ENCODE results near the gene MRPL43. TPM values are rescaled to one million over a fixed set of nuclear protein-coding genes. Genes with fewer than 3 reads are reported as not detected.

Gene MRPL43
- total RNA-seq, 4 donors from 2014 or later, result 54.2 to 89.1 (median 62.7) TPM

DNA sequence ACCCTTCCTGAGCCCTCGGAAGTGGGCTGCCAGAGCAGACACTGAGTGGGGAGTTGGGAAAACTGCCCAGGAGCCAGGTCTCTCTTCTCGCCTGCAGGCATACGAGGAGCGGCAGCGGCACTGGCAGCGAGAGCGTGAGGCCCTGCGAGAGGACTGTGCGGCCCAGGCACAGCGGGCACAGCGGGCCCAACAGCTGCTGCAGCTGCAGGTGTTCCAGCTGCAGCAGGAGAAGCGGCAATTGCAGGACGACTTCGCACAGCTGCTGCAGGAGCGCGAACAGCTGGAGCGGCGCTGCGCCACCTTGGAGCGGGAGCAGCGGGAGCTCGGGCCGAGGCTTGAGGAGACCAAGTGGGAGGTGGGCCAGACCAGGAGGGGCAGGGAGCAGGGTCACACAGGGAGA is 18.1 kb upstream of the MRPL43 start:
- WGBS, result 83% methylated on average over 22 of the region's 23 CpGs
- H3K4me1 ChIP-seq, result peaks cover 43% of the 10 kb centered on the region

DNA sequence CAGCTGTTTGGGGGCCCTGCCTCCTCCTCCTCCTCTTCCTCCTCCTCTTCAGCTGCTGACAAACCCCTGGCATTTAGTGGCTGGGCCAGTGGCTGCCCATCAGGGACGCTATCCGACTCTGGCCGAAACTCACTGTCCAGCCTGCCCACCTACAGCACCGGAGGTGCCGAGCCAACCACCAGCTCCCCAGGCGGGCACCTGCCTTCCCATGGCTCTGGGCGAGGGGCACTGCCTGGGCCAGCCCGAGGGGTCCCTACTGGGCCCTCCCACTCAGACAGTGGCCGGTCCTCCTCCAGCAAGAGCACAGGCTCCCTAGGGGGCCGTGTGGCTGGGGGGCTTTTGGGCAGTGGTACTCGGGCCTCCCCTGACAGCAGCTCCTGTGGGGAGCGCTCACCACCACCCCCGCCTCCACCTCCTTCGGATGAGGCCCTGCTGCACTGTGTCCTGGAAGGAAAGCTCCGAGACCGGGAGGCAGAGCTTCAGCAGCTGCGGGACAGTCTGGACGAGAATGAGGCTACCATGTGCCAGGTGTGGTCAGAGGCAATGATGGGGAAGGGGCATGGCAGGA is 16.4 kb upstream of the MRPL43 start:
- Histone ChIP-seq H3K36me3 (peaks cover 45% of the 10 kb centered on the region), H3K9me3 (no peaks in the 10 kb centered on the region), H3K4me1 (peaks cover 46% of the 10 kb centered on the region), H3K4me3 (no peak overlapping the region), H3K27ac (no peak overlapping the region), H3K27me3 (no peaks in the 10 kb centered on the region)
- no peak for DNase-seq (ENCODE audit: low spot score in 2 of 2)
- TF ChIP-seq EP300 (IDR thresholded peaks at IDR 0.05) (no peak), POLR2A (IDR thresholded peaks at IDR 0.05) (no peak), POLR2AphosphoS5 (IDR thresholded peaks at IDR 0.05) (no peak)
- TF ChIP-seq, protein P1, sequence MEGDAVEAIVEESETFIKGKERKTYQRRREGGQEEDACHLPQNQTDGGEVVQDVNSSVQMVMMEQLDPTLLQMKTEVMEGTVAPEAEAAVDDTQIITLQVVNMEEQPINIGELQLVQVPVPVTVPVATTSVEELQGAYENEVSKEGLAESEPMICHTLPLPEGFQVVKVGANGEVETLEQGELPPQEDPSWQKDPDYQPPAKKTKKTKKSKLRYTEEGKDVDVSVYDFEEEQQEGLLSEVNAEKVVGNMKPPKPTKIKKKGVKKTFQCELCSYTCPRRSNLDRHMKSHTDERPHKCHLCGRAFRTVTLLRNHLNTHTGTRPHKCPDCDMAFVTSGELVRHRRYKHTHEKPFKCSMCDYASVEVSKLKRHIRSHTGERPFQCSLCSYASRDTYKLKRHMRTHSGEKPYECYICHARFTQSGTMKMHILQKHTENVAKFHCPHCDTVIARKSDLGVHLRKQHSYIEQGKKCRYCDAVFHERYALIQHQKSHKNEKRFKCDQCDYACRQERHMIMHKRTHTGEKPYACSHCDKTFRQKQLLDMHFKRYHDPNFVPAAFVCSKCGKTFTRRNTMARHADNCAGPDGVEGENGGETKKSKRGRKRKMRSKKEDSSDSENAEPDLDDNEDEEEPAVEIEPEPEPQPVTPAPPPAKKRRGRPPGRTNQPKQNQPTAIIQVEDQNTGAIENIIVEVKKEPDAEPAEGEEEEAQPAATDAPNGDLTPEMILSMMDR (IDR thresholded peaks at IDR 0.05), result no peak
- 98% methylated on average over 6 of the region's 18 CpGs for WGBS

More for the DNA sequence above, 18.1 kb upstream of the MRPL43 start:
- Histone ChIP-seq H3K27ac (no peak overlapping the region), H3K9me3 (no peaks in the 10 kb centered on the region), H3K4me3 (no peak overlapping the region), H3K36me3 (peaks cover 45% of the 10 kb centered on the region), H3K27me3 (no peaks in the 10 kb centered on the region)
- DNase-seq (ENCODE audit: low spot score in 2 of 2), result no peak
- TF ChIP-seq POLR2AphosphoS5 (IDR thresholded peaks at IDR 0.05), result no peak
- TF ChIP-seq EP300 (IDR thresholded peaks at IDR 0.05), result no peak
- TF ChIP-seq POLR2A (IDR thresholded peaks at IDR 0.05), result no peak
- TF ChIP-seq, protein P1 (IDR thresholded peaks at IDR 0.05), result no peak

DNA sequence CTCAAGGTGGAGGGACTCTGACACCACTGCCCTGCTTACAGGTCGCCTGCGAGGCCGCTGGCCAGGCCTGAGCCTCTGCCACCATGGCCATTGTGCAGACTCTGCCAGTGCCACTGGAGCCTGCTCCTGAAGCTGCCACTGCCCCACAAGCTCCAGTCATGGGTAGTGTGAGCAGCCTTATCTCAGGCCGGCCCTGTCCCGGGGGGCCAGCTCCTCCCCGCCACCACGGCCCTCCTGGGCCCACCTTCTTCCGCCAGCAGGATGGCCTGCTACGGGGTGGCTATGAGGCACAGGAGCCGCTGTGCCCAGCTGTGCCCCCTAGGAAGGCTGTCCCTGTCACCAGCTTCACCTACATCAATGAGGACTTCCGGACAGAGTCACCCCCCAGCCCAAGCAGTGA is 15.2 kb upstream of the MRPL43 start:
- Histone ChIP-seq H3K36me3 (peaks cover 45% of the 10 kb centered on the region), H3K4me3 (no peak overlapping the region), H3K9me3 (no peaks in the 10 kb centered on the region), H3K27ac (peak overlapping the region; percentile 98), H3K4me1 (peaks cover 49% of the 10 kb centered on the region), H3K27me3 (no peaks in the 10 kb centered on the region)
- no peak for TF ChIP-seq EP300 (IDR thresholded peaks at IDR 0.05)
- no peak for TF ChIP-seq POLR2A (IDR thresholded peaks at IDR 0.05)
- no peak for TF ChIP-seq POLR2AphosphoS5 (IDR thresholded peaks at IDR 0.05)
- TF ChIP-seq, protein P1 (IDR thresholded peaks at IDR 0.05), result no peak
- 100% methylated on average over 2 of the region's 11 CpGs for WGBS
- DNase-seq (ENCODE audit: low spot score in 2 of 2), result no peak

DNA sequence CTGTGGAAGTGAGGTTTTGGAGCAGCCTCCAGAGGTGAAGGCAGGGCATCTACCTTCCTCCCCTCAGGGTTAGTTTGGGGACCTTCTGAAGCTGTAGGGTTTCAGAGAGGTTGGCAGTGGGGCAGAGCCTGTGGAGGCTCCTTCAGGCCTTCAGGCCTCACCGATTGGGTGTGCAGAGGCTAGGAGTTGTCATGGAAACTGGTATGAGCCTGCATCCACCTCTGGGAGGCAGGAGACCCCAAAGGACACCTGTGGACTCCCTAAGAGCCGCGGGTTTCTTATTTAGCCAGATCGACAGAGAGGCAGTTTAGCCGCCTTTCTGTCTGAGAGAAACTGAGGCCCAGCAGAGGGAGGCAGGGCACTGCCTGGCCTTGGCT is 14.3 kb upstream of the MRPL43 start:
- Histone ChIP-seq H3K9me3 (no peaks in the 10 kb centered on the region), H3K4me3 (peak overlapping the region; percentile 81), H3K27ac (peak overlapping the region; percentile 98), H3K4me1 (peaks cover 54% of the 10 kb centered on the region), H3K27me3 (no peaks in the 10 kb centered on the region), H3K36me3 (peaks cover 37% of the 10 kb centered on the region)
- WGBS, result 41% methylated on average over 3 of the region's 5 CpGs
- DNase-seq (ENCODE audit: low spot score in 2 of 2), result no peak
- TF ChIP-seq POLR2A (IDR thresholded peaks at IDR 0.05) (no peak), POLR2AphosphoS5 (IDR thresholded peaks at IDR 0.05) (no peak), EP300 (IDR thresholded peaks at IDR 0.05) (no peak)
- TF ChIP-seq, protein P1 (IDR thresholded peaks at IDR 0.05), result no peak

DNA sequence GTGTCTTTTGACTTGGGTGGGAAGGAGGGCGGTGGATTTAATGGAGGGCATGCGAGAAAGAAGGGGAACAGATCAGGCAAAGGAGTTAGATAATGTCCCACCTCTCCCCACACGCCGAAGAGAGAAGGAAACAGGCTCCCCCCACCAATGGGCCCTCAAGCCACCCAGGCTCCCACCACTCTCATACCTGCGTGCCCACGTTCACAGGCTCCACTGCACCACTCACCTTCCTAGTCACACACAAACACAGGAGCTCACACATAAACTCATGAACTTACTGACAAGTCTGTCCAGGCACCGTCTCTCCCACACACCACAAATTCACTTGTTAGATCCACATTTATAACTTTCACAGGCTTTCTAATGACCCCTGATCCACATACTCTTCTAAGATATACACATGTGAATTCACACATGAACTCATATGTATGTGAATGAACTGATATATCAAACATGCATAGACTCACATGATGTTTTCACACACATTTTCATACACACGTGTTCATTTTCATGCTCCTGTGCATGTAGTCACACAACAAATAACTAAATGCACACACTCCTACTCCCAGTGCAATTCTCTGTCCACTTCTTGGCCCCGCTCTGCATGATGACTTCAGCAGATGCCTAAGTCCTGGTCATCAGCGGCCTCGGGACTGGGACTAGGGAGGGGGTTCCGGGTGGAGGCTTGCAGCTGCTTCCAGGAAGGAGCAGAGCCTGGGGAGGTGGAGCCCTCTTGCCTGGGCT is 13.8 kb upstream of the MRPL43 start:
- Histone ChIP-seq H3K36me3 (peaks cover 33% of the 10 kb centered on the region), H3K27me3 (no peaks in the 10 kb centered on the region), H3K27ac (peak overlapping the region; percentile 98), H3K4me3 (peak overlapping the region; percentile 81), H3K9me3 (no peaks in the 10 kb centered on the region), H3K4me1 (peaks cover 60% of the 10 kb centered on the region)
- TF ChIP-seq POLR2A (IDR thresholded peaks at IDR 0.05), result peak in 1 of 2 donors; percentile 50
- TF ChIP-seq, protein P1 (IDR thresholded peaks at IDR 0.05), result no peak
- TF ChIP-seq POLR2AphosphoS5 (IDR thresholded peaks at IDR 0.05), result peak in 2 of 3 donors; percentile 22 to 31
- peak; percentile 93 to 95 for DNase-seq (ENCODE audit: low spot score in 2 of 2)
- WGBS, result 28% methylated on average over 12 of the region's 12 CpGs

Data from suprapubic skin (tissue), 4 donors.